HepG2 (cell line): Measurements from ENCODE around the gene TEKT5. TPM values are rescaled to one million over a fixed set of nuclear protein-coding genes. Genes with fewer than 3 reads are reported as not detected.

Source experiments
- AGO1 ChIP-seq: fragments of 200-400 bp; formaldehyde crosslinking; IDR thresholded peaks from 2 replicates; pipeline ENCODE4 v1.6.1; 2017; ENCODE audit warnings: mild to moderate bottlenecking, low read depth, low read length, moderate library complexity; ENCODE audit not compliant: poor library complexity, severe bottlenecking
- CEBPG ChIP-seq: IDR thresholded peaks from 2 replicates; pipeline ENCODE4 v1.6.1; 2016
- ESRRA ChIP-seq: sonication (generic); formaldehyde crosslinking; IDR thresholded peaks from 2 replicates; pipeline ENCODE4 v1.5.1; 2020; ENCODE audit warnings: mild to moderate bottlenecking, low read depth, missing genetic modification reagents
- HNF1A ChIP-seq, 2 experiments: sonication (generic) in 1 of 2; formaldehyde crosslinking in 1 of 2; IDR thresholded peaks; 2 replicates each; pipeline versions ENCODE4 v1.4.0 to v1.6.1; 2016 to 2020; ENCODE audit warnings: borderline replicate concordance in 1 of 2, low read depth in 1 of 2, mild to moderate bottlenecking in 1 of 2, missing genetic modification reagents in 1 of 2
- MED13 ChIP-seq: sonication (generic); formaldehyde crosslinking; IDR thresholded peaks from 2 replicates; pipeline ENCODE4 v1.5.0; 2020; ENCODE audit warnings: missing genetic modification reagents
- MEIS1 ChIP-seq: sonication (generic); formaldehyde crosslinking; IDR thresholded peaks from 2 replicates; pipeline ENCODE4 v1.9.0; 2021; ENCODE audit warnings: mild to moderate bottlenecking, missing genetic modification reagents, moderate library complexity, borderline replicate concordance
- NFKBIZ ChIP-seq: IDR thresholded peaks from 2 replicates; pipeline ENCODE4 v1.6.1; 2018; ENCODE audit warnings: missing genetic modification reagents, missing compliant biosample characterization
- PHF21A ChIP-seq: sonication (generic); formaldehyde crosslinking; IDR thresholded peaks from 2 replicates; pipeline ENCODE4 v1.5.0; 2020; ENCODE audit warnings: mild to moderate bottlenecking, missing genetic modification reagents
- SAFB2 ChIP-seq: sonication (generic); formaldehyde crosslinking; IDR thresholded peaks from 2 replicates; pipeline ENCODE4 v1.5.1; 2020; ENCODE audit warnings: missing genetic modification reagents, low read depth, mild to moderate bottlenecking, borderline replicate concordance
- YEATS4 ChIP-seq: sonication (generic); formaldehyde crosslinking; IDR thresholded peaks from 2 replicates; pipeline ENCODE4 v1.4.0; 2020; ENCODE audit warnings: missing genetic modification reagents, borderline replicate concordance
- ZHX1 ChIP-seq: sonication (generic); formaldehyde crosslinking; IDR thresholded peaks from 2 replicates; pipeline ENCODE4 v1.8.1; 2022; ENCODE audit warnings: low read depth, mild to moderate bottlenecking, missing genetic modification reagents
- ZKSCAN8 ChIP-seq: IDR thresholded peaks from 2 replicates; pipeline ENCODE4 v1.6.1; 2016; ENCODE audit warnings: borderline replicate concordance, missing genetic modification reagents, missing compliant biosample characterization
- ZNF263 ChIP-seq: sonication (generic); formaldehyde crosslinking; IDR thresholded peaks from 2 replicates; pipeline ENCODE4 v1.4.0; 2020; ENCODE audit warnings: missing genetic modification reagents
- ZNF383 ChIP-seq: sonication (generic); formaldehyde crosslinking; IDR thresholded peaks from 2 replicates; pipeline ENCODE4 v1.4.0; 2020; ENCODE audit warnings: missing genetic modification reagents, mild to moderate bottlenecking, borderline replicate concordance
- ZNF788 ChIP-seq: sonication (generic); formaldehyde crosslinking; IDR thresholded peaks from 2 replicates; pipeline ENCODE4 v1.5.0; 2020; ENCODE audit warnings: mild to moderate bottlenecking, missing genetic modification reagents, borderline replicate concordance
- polyA plus RNA-seq, 8 experiments: library from polyadenylated mRNA; depleted of rRNA in 3 of 8; stranded (reverse) in 7 of 8; unstranded in 1 of 8; fragments of >200 nt; fragmentation: Illumina TruSeq in 4 of 8; extraction: Trizol in 4 of 8; gene quantifications; 2 replicates each; pipeline versions ENCODE4 v1.2.1 to v1.2.3, GENCODE V29; 2011 to 2016; ENCODE audit warnings: low read depth in 4 of 8, missing spikeins in 1 of 8, mixed read lengths in 1 of 8; ENCODE audit not compliant: insufficient read depth in 1 of 8
- total RNA-seq, 5 experiments: library from RNA; depleted of rRNA; stranded (reverse); fragments of >200 nt; fragmentation: Illumina TruSeq; extraction: Trizol; gene quantifications; 2 replicates each; pipeline ENCODE4 v1.2.3, GENCODE V29; 2016; ENCODE audit warnings: low read depth in 1 of 5
- TF ChIP-seq, protein P1 (sequence below): sonication (generic); formaldehyde crosslinking; conservative IDR thresholded peaks from 2 replicates; pipeline ENCODE4 v1.8.0; 2022; ENCODE audit warnings: low read depth, missing genetic modification reagents
- TF ChIP-seq, protein P2 (sequence below): sonication (generic); formaldehyde crosslinking; IDR thresholded peaks from 2 replicates; pipeline ENCODE4 v1.4.0; 2020; ENCODE audit warnings: mild to moderate bottlenecking, missing genetic modification reagents
- TF ChIP-seq, protein P3 (sequence below): sonication (generic); formaldehyde crosslinking; IDR thresholded peaks from 2 replicates; pipeline ENCODE4 v1.5.0; 2020; ENCODE audit warnings: missing genetic modification reagents

Gene TEKT5
- total and polyA plus RNA-seq, 2 of the 13 experiments (the other 11 are each of a cell fraction or from before 2014, with no cell fraction given), result 0.16 TPM; not detected in 1

GRCh38 chr16:10618710-10619209 lies 76.0 kb downstream of the TEKT5 start (continued):
- TF ChIP-seq HNF1A (IDR thresholded peaks at IDR 0.05; ENCODE audit: low read depth) (no peak), HNF1A (CRISPR knock-in tag; IDR thresholded peaks at IDR 0.05; ENCODE audit: borderline replicate concordance) (no peak), MED13 (CRISPR knock-in tag) (no peak), MEIS1 (CRISPR knock-in tag) (no peak; the same call in 1 of the 2 replicates), ZNF788 (CRISPR knock-in tag) (no peak), ZNF383 (CRISPR knock-in tag) (no peak), YEATS4 (no peak), ZHX1 (CRISPR knock-in tag) (no peak), CEBPG (CRISPR knock-in tag) (no peak), AGO1 (no peak), ZNF263 (CRISPR knock-in tag) (no peak), NFKBIZ (CRISPR knock-in tag) (no peak), ZKSCAN8 (CRISPR knock-in tag) (no peak), PHF21A (CRISPR knock-in tag) (no peak), ESRRA (CRISPR knock-in tag) (no peak), SAFB2 (CRISPR knock-in tag) (no peak)
- TF ChIP-seq, protein P1, sequence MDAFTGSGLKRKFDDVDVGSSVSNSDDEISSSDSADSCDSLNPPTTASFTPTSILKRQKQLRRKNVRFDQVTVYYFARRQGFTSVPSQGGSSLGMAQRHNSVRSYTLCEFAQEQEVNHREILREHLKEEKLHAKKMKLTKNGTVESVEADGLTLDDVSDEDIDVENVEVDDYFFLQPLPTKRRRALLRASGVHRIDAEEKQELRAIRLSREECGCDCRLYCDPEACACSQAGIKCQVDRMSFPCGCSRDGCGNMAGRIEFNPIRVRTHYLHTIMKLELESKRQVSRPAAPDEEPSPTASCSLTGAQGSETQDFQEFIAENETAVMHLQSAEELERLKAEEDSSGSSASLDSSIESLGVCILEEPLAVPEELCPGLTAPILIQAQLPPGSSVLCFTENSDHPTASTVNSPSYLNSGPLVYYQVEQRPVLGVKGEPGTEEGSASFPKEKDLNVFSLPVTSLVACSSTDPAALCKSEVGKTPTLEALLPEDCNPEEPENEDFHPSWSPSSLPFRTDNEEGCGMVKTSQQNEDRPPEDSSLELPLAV (CRISPR knock-in tag), result no peak
- TF ChIP-seq, protein P2, sequence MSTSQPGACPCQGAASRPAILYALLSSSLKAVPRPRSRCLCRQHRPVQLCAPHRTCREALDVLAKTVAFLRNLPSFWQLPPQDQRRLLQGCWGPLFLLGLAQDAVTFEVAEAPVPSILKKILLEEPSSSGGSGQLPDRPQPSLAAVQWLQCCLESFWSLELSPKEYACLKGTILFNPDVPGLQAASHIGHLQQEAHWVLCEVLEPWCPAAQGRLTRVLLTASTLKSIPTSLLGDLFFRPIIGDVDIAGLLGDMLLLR (CRISPR knock-in tag), result no peak
- TF ChIP-seq, protein P3, sequence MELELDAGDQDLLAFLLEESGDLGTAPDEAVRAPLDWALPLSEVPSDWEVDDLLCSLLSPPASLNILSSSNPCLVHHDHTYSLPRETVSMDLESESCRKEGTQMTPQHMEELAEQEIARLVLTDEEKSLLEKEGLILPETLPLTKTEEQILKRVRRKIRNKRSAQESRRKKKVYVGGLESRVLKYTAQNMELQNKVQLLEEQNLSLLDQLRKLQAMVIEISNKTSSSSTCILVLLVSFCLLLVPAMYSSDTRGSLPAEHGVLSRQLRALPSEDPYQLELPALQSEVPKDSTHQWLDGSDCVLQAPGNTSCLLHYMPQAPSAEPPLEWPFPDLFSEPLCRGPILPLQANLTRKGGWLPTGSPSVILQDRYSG (CRISPR knock-in tag), result no peak
